ENCODE data around the gene CEP83. TPM values are rescaled to one million over a fixed set of nuclear protein-coding genes. Genes with fewer than 3 reads are reported as not detected.
"Not testable (repeated sequence)": the region's sequence is repeated elsewhere in the genome, so short reads cannot be mapped to it uniquely, and the experiment has no call there.

CEP83 gene
- total and polyA plus RNA-seq, 4 donors = 19.5 to 25.8 (median 21.9) TPM

GRCh38 chr12:94421868-94422740, 37.6 kb downstream of the CEP83 start:
- Histone ChIP-seq H3K36me3 (ENCODE audit: control insufficient read depth, insufficient read depth, low read length) (no peaks in the 10 kb centered on the region), H3K4me1 (ENCODE audit: control insufficient read depth, insufficient read depth, low read length) (no peaks in the 10 kb centered on the region), H3K27me3 (ENCODE audit: control insufficient read depth, insufficient read depth, low read length) (no peaks in the 10 kb centered on the region), H3K9me3 (ENCODE audit: control insufficient read depth, insufficient read depth, low read length) (peaks cover 10% of the 10 kb centered on the region), H3K4me3 (ENCODE audit: low read depth, low read length) (no peak overlapping the region), H3K27ac (ENCODE audit: low read depth, low read length) (no peak overlapping the region)
- no CpG with 5 or more reads among the region's 5 CpGs for WGBS (ENCODE audit: insufficient coverage)
- no peak for DNase-seq (ENCODE audit: low read depth in 4 of 6, low spot score in 6 of 6)

GRCh38 chr12:94418517-94418916, 41.1 kb downstream of the CEP83 start:
- H3K27me3 ChIP-seq (ENCODE audit: control insufficient read depth, insufficient read depth, low read length) = no peaks in the 10 kb centered on the region
- H3K9me3 ChIP-seq (ENCODE audit: control insufficient read depth, insufficient read depth, low read length) = peaks cover 10% of the 10 kb centered on the region
- no peaks in the 10 kb centered on the region for H3K36me3 ChIP-seq (ENCODE audit: control insufficient read depth, insufficient read depth, low read length)
- no peak overlapping the region for H3K4me3 ChIP-seq (ENCODE audit: low read depth, low read length)
- no peak overlapping the region for H3K27ac ChIP-seq (ENCODE audit: low read depth, low read length)
- H3K4me1 ChIP-seq (ENCODE audit: control insufficient read depth, insufficient read depth, low read length) = no peaks in the 10 kb centered on the region
- no CpG with 5 or more reads among the region's 1 CpG for WGBS (ENCODE audit: insufficient coverage)
- no peak for DNase-seq (ENCODE audit: low read depth in 4 of 6, low spot score in 6 of 6)

DNA sequence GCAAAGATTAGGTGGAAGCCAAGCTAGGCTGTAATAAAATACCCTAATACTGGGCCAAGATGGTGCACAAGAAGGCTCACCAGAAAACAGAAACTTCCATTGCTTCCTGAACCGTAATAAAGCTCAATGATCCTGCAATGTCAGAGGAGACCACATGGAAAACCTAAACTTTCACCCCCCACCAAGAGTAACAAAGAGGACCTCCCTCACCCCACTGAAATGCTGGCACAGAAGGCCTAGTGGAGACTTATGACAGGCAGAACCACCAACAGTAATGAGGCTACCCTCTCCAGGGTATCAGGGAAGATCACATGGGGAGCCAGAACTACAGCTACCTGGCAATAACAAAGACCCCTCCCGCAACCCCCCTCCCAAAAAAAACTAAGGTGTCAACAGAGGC, 43.1 kb downstream of the CEP83 start:
- Histone ChIP-seq H3K4me3 (ENCODE audit: low read depth, low read length) (no peak overlapping the region), H3K9me3 (ENCODE audit: control insufficient read depth, insufficient read depth, low read length) (no peaks in the 10 kb centered on the region), H3K36me3 (ENCODE audit: control insufficient read depth, insufficient read depth, low read length) (no peaks in the 10 kb centered on the region), H3K27ac (ENCODE audit: low read depth, low read length) (no peak overlapping the region), H3K27me3 (ENCODE audit: control insufficient read depth, insufficient read depth, low read length) (no peaks in the 10 kb centered on the region), H3K4me1 (ENCODE audit: control insufficient read depth, insufficient read depth, low read length) (no peaks in the 10 kb centered on the region)
- 73% methylated on average over 1 of the region's 2 CpGs for WGBS (ENCODE audit: insufficient coverage)
- DNase-seq (ENCODE audit: low read depth in 4 of 6, low spot score in 6 of 6) = no peak

GRCh38 chr12:94415066-94415465, 44.6 kb downstream of the CEP83 start:
- no peaks in the 10 kb centered on the region for H3K27me3 ChIP-seq (ENCODE audit: control insufficient read depth, insufficient read depth, low read length)
- DNase-seq (ENCODE audit: low read depth in 4 of 6, low spot score in 6 of 6) = no peak
- no peak overlapping the region for H3K4me3 ChIP-seq (ENCODE audit: low read depth, low read length)
- no peaks in the 10 kb centered on the region for H3K36me3 ChIP-seq (ENCODE audit: control insufficient read depth, insufficient read depth, low read length)
- H3K4me1 ChIP-seq (ENCODE audit: control insufficient read depth, insufficient read depth, low read length) = no peaks in the 10 kb centered on the region
- H3K9me3 ChIP-seq (ENCODE audit: control insufficient read depth, insufficient read depth, low read length) = no peaks in the 10 kb centered on the region
- H3K27ac ChIP-seq (ENCODE audit: low read depth, low read length) = no peak overlapping the region

DNA sequence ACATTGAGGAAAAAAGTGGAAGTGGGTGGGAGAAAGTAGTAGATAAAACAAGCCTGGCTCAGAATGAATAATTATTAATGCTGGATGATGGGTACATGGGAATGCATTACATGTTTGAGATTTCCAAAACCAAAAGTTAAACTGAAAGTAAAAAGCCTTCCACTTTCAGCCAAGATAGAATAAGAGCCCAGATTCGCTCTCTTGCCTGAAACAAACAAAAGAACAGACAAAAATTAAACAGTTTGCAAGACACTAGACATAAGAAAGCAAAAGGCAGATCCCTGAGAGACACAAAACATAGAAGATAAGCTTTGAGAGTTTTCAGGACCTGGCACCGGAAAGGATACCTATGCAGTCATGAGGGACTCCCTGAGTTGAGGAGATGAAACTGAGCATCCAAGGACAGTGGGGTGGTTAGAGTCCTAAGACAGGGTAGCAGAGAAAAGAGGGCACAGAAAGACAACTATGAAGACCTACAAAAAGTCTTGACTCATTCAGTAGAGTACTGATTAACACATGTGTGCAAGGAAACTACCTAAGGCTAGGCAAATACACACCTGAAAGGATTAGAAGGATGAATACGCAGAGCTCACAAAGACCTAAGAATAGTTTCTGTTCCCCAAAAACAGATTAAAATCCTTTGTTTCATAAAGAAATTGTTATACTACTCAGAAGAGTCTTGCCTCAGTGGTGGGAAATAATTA, 54.1 kb downstream of the CEP83 start:
- no peaks in the 10 kb centered on the region for H3K27me3 ChIP-seq (ENCODE audit: control insufficient read depth, insufficient read depth, low read length)
- 77% methylated on average over 2 of the region's 3 CpGs for WGBS (ENCODE audit: insufficient coverage)
- no peaks in the 10 kb centered on the region for H3K9me3 ChIP-seq (ENCODE audit: control insufficient read depth, insufficient read depth, low read length)
- H3K36me3 ChIP-seq (ENCODE audit: control insufficient read depth, insufficient read depth, low read length) = no peaks in the 10 kb centered on the region
- no peak overlapping the region for H3K4me3 ChIP-seq (ENCODE audit: low read depth, low read length)
- DNase-seq (ENCODE audit: low read depth in 4 of 6, low spot score in 6 of 6) = no peak
- no peak overlapping the region for H3K27ac ChIP-seq (ENCODE audit: low read depth, low read length)
- no peaks in the 10 kb centered on the region for H3K4me1 ChIP-seq (ENCODE audit: control insufficient read depth, insufficient read depth, low read length)

GRCh38 chr12:94404854-94405253, 54.8 kb downstream of the CEP83 start:
- H3K36me3 ChIP-seq (ENCODE audit: control insufficient read depth, insufficient read depth, low read length) = no peaks in the 10 kb centered on the region
- 100% methylated on average over 1 of the region's 2 CpGs for WGBS (ENCODE audit: insufficient coverage)
- no peaks in the 10 kb centered on the region for H3K27me3 ChIP-seq (ENCODE audit: control insufficient read depth, insufficient read depth, low read length)
- H3K4me3 ChIP-seq (ENCODE audit: low read depth, low read length) = no peak overlapping the region
- H3K9me3 ChIP-seq (ENCODE audit: control insufficient read depth, insufficient read depth, low read length) = no peaks in the 10 kb centered on the region
- no peak for DNase-seq (ENCODE audit: low read depth in 4 of 6, low spot score in 6 of 6)
- no peaks in the 10 kb centered on the region for H3K4me1 ChIP-seq (ENCODE audit: control insufficient read depth, insufficient read depth, low read length)
- no peak overlapping the region for H3K27ac ChIP-seq (ENCODE audit: low read depth, low read length)

DNA sequence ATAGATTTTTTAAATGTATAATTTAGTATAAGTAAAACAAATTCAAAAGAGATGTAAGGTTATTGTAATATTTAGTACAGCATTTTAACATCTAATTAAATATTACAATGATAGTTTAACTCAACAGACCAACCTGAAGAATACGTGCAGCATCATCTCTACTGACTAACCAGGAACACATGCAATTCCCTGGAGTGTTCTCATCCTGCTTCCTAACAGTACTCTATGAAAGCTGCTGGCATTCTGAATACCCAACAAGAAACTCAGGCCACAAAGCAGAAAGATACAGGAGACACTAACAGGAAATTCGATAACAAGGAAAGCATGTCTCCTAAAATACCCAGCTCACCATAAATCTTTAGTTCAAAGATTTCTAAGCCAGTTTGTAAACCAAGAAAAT, 58.3 kb downstream of the CEP83 start:
- no peaks in the 10 kb centered on the region for H3K9me3 ChIP-seq (ENCODE audit: control insufficient read depth, insufficient read depth, low read length)
- H3K4me1 ChIP-seq (ENCODE audit: control insufficient read depth, insufficient read depth, low read length) = no peaks in the 10 kb centered on the region
- H3K4me3 ChIP-seq (ENCODE audit: low read depth, low read length) = no peak overlapping the region
- H3K27ac ChIP-seq (ENCODE audit: low read depth, low read length) = no peak overlapping the region
- no peak for DNase-seq (ENCODE audit: low read depth in 4 of 6, low spot score in 6 of 6)
- H3K36me3 ChIP-seq (ENCODE audit: control insufficient read depth, insufficient read depth, low read length) = no peaks in the 10 kb centered on the region
- 100% methylated on average over 1 of the region's 2 CpGs for WGBS (ENCODE audit: insufficient coverage)
- no peaks in the 10 kb centered on the region for H3K27me3 ChIP-seq (ENCODE audit: control insufficient read depth, insufficient read depth, low read length)

DNA sequence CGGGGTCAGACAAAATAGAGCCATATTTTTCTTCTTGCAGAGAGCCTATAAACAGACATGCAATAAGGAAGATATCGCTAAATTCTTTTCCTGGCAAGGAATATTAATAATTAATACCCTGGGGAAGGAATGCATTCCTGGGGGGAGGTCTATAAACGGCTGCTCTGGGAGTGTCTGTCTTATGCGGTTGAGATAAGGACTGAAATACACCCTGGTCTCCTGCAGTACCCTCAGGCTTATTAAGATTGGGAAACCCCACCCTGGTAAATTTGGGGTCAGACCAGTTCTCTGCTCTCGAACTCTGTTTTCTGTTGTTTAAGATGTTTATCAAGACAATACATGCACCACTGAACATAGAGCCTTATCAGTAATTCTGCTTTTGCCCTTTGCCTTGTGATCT, 61.0 kb downstream of the CEP83 start:
- H3K4me3 ChIP-seq (ENCODE audit: low read depth, low read length); H3K27ac ChIP-seq (ENCODE audit: low read depth, low read length); H3K9me3 ChIP-seq (ENCODE audit: control insufficient read depth, insufficient read depth, low read length); H3K4me1 ChIP-seq (ENCODE audit: control insufficient read depth, insufficient read depth, low read length); H3K36me3 ChIP-seq (ENCODE audit: control insufficient read depth, insufficient read depth, low read length); H3K27me3 ChIP-seq (ENCODE audit: control insufficient read depth, insufficient read depth, low read length); DNase-seq (ENCODE audit: low read depth in 4 of 6, low spot score in 6 of 6): not testable (repeated sequence)
- 100% methylated on average over 1 of the region's 5 CpGs for WGBS (ENCODE audit: insufficient coverage)

- no peaks in the 10 kb centered on the region for H3K27me3 ChIP-seq (ENCODE audit: control insufficient read depth, insufficient read depth, low read length)
- no CpG with 5 or more reads among the region's 4 CpGs for whole genome bisulfite sequencing (ENCODE audit: insufficient coverage)
Measured at GRCh38 chr12:94397401-94397800, 62.3 kb downstream of the CEP83 start.

GRCh38 chr12:94396014-94396413, 63.7 kb downstream of the CEP83 start:
- H3K4me1 ChIP-seq (ENCODE audit: control insufficient read depth, insufficient read depth, low read length); H3K4me3 ChIP-seq (ENCODE audit: low read depth, low read length); H3K36me3 ChIP-seq (ENCODE audit: control insufficient read depth, insufficient read depth, low read length); H3K27ac ChIP-seq (ENCODE audit: low read depth, low read length); H3K9me3 ChIP-seq (ENCODE audit: control insufficient read depth, insufficient read depth, low read length); H3K27me3 ChIP-seq (ENCODE audit: control insufficient read depth, insufficient read depth, low read length); DNase-seq (ENCODE audit: low read depth in 4 of 6, low spot score in 6 of 6): not testable (repeated sequence)
- WGBS (ENCODE audit: insufficient coverage) = no CpG with 5 or more reads among the region's 4 CpGs

More at GRCh38 chr12:94397401-94397800, 62.3 kb downstream of the CEP83 start:
- H3K27ac ChIP-seq (ENCODE audit: low read depth, low read length) = no peak overlapping the region
- no peaks in the 10 kb centered on the region for H3K9me3 ChIP-seq (ENCODE audit: control insufficient read depth, insufficient read depth, low read length)
- DNase-seq (ENCODE audit: low read depth in 4 of 6, low spot score in 6 of 6) = no peak
- no peak overlapping the region for H3K4me3 ChIP-seq (ENCODE audit: low read depth, low read length)
- H3K36me3 ChIP-seq (ENCODE audit: control insufficient read depth, insufficient read depth, low read length) = no peaks in the 10 kb centered on the region
- H3K4me1 ChIP-seq (ENCODE audit: control insufficient read depth, insufficient read depth, low read length) = no peaks in the 10 kb centered on the region
